ENCODE data around the gene PHAF1. TPM values are rescaled to one million over a fixed set of nuclear protein-coding genes. Genes with fewer than 3 reads are reported as not detected.

Gene PHAF1
- polyA plus RNA-seq, 1 donor from 2014 or later = 9.8 TPM

- Histone ChIP-seq H4K20me1 (ENCODE audit: insufficient read depth) (no peaks in the 10 kb centered on the region), H3K9ac (ENCODE audit: low read length) (no peak overlapping the region), H3K4me2 (ENCODE audit: low read length) (no peak overlapping the region)
Observed at GRCh38 chr16:67185651-67186134, 76.0 kb downstream of the PHAF1 start.

GRCh38 chr16:67186550-67186950 lies 76.8 kb downstream of the PHAF1 start:
- Histone ChIP-seq H3K9ac (ENCODE audit: low read length) (no peak overlapping the region), H3K79me2 (replicated peaks; ENCODE audit: insufficient read depth, low read length) (peaks cover 16% of the 10 kb centered on the region), H3K36me3 (ENCODE audit: insufficient read depth, low read length) (no peaks in the 10 kb centered on the region), H3F3A (ENCODE audit: insufficient read depth, low read length, poor library complexity, severe bottlenecking) (no peaks in the 10 kb centered on the region), H3K27me3 (ENCODE audit: insufficient read depth, low read depth, low read length) (no peaks in the 10 kb centered on the region), H3K4me2 (ENCODE audit: low read length) (no peak overlapping the region), H3K9me2 (ENCODE audit: insufficient read depth, low read length) (no peaks in the 10 kb centered on the region), H3K4me3 (ENCODE audit: low read length) (no peak overlapping the region), H3K9me3 (ENCODE audit: low read length) (no peaks in the 10 kb centered on the region), H3K27ac (ENCODE audit: low read length) (no peak overlapping the region), H2AFZ (ENCODE audit: low read depth, low read length) (no peak overlapping the region), H4K20me1 (ENCODE audit: insufficient read depth) (no peaks in the 10 kb centered on the region)
- no peak for TF ChIP-seq REST (IDR thresholded peaks at IDR 0.05; ENCODE audit: borderline replicate concordance)
- no peak for TF ChIP-seq MXI1 (conservative IDR thresholded peaks at IDR 0.05; ENCODE audit: poor library complexity, severe bottlenecking)

More at GRCh38 chr16:67185651-67186134, 76.0 kb downstream of the PHAF1 start:
- Histone ChIP-seq H3K27ac (ENCODE audit: low read length) (no peak overlapping the region), H3K9me3 (ENCODE audit: low read length) (no peaks in the 10 kb centered on the region), H3F3A (ENCODE audit: insufficient read depth, low read length, poor library complexity, severe bottlenecking) (no peaks in the 10 kb centered on the region), H3K79me2 (replicated peaks; ENCODE audit: insufficient read depth, low read length) (peaks cover 24% of the 10 kb centered on the region), H2AFZ (ENCODE audit: low read depth, low read length) (no peak overlapping the region), H3K4me3 (ENCODE audit: low read length) (no peak overlapping the region), H3K9me2 (ENCODE audit: insufficient read depth, low read length) (no peaks in the 10 kb centered on the region), H3K36me3 (ENCODE audit: insufficient read depth, low read length) (no peaks in the 10 kb centered on the region), H3K27me3 (ENCODE audit: insufficient read depth, low read depth, low read length) (no peaks in the 10 kb centered on the region)
- TF ChIP-seq MXI1 (conservative IDR thresholded peaks at IDR 0.05; ENCODE audit: poor library complexity, severe bottlenecking) (no peak), SMC3 (conservative IDR thresholded peaks at IDR 0.05; ENCODE audit: poor library complexity) (peak; percentile 8), CTCF (IDR thresholded peaks at IDR 0.05; ENCODE audit: poor library complexity, severe bottlenecking) (peak; percentile 4)

- TF ChIP-seq REST (IDR thresholded peaks at IDR 0.05; ENCODE audit: borderline replicate concordance) (no peak), SMC3 (conservative IDR thresholded peaks at IDR 0.05; ENCODE audit: poor library complexity) (no peak), RAD21 (conservative IDR thresholded peaks at IDR 0.05) (no peak), MXI1 (conservative IDR thresholded peaks at IDR 0.05; ENCODE audit: poor library complexity, severe bottlenecking) (no peak), CTCF (IDR thresholded peaks at IDR 0.05; ENCODE audit: poor library complexity, severe bottlenecking) (no peak), EZH2 (IDR thresholded peaks at IDR 0.05; ENCODE audit: borderline replicate concordance, insufficient read depth, low read length, poor library complexity, severe bottlenecking) (no peak), EP300 (conservative IDR thresholded peaks at IDR 0.05; ENCODE audit: poor library complexity, severe bottlenecking) (no peak), TAF1 (IDR thresholded peaks at IDR 0.05; ENCODE audit: low read depth) (no peak), POLR2AphosphoS5 (IDR thresholded peaks at IDR 0.05) (no peak)
- H3K4me2 ChIP-seq (ENCODE audit: low read length) = no peak overlapping the region
- H3K27me3 ChIP-seq (ENCODE audit: insufficient read depth, low read depth, low read length) = no peaks in the 10 kb centered on the region
- no peaks in the 10 kb centered on the region for H3F3A ChIP-seq (ENCODE audit: insufficient read depth, low read length, poor library complexity, severe bottlenecking)
- H3K4me3 ChIP-seq (ENCODE audit: low read length) = no peak overlapping the region
- H3K9me2 ChIP-seq (ENCODE audit: insufficient read depth, low read length) = no peaks in the 10 kb centered on the region
- no peaks in the 10 kb centered on the region for H4K20me1 ChIP-seq (ENCODE audit: insufficient read depth)
- no peak overlapping the region for H3K9ac ChIP-seq (ENCODE audit: low read length)
- no peak overlapping the region for H2AFZ ChIP-seq (ENCODE audit: low read depth, low read length)
- H3K79me2 ChIP-seq (replicated peaks; ENCODE audit: insufficient read depth, low read length) = peaks cover 13% of the 10 kb centered on the region
- no peak overlapping the region for H3K27ac ChIP-seq (ENCODE audit: low read length)
- H3K9me3 ChIP-seq (ENCODE audit: low read length) = no peaks in the 10 kb centered on the region
- H3K36me3 ChIP-seq (ENCODE audit: insufficient read depth, low read length) = no peaks in the 10 kb centered on the region
Observed at GRCh38 chr16:67187175-67187890, 77.6 kb downstream of the PHAF1 start.

All from neural cell (in vitro differentiated cells).